NK-92 treated with Interleukin-12 subunit alpha and Interleukin-12 subunit beta, amount 100 ng/mL, for 24 hours (cell line): Measurements from ENCODE around the gene PPP1CA.
"Not testable (repeated sequence)": the region's sequence is repeated elsewhere in the genome, so short reads cannot be mapped to it uniquely, and the experiment has no call there.

Source experiments
- DNase-seq: peaks from one replicate; lab custom pipeline; 2025; lab: John Stamatoyannopoulos, UW

Gene PPP1CA

DNA sequence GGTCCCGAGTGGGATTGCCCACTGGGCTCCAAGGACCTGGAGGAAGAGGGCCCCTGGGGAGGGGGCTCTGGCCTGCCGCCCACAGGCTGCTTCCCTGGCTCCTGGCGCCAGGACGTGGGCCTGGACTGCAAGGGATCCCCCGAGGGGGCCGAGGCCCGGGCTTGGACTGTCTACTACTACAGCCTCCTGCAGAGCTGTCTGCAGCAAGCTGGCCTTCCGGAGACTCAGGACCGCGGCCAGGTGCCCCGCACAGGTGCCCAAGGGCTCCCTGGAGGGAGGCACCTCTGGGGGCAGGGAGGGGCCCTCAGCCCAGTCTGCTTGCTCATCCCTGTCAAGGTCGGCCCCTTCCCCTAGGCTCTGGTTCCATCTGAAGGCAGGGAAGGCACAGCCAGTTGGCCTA, 15.8 kb upstream of the PPP1CA start:
- DNase-seq: no peak

- no peak for DNase-seq
Observed at GRCh38 chr11:67416416-67417335, 15.0 kb upstream of the PPP1CA start.

DNA sequence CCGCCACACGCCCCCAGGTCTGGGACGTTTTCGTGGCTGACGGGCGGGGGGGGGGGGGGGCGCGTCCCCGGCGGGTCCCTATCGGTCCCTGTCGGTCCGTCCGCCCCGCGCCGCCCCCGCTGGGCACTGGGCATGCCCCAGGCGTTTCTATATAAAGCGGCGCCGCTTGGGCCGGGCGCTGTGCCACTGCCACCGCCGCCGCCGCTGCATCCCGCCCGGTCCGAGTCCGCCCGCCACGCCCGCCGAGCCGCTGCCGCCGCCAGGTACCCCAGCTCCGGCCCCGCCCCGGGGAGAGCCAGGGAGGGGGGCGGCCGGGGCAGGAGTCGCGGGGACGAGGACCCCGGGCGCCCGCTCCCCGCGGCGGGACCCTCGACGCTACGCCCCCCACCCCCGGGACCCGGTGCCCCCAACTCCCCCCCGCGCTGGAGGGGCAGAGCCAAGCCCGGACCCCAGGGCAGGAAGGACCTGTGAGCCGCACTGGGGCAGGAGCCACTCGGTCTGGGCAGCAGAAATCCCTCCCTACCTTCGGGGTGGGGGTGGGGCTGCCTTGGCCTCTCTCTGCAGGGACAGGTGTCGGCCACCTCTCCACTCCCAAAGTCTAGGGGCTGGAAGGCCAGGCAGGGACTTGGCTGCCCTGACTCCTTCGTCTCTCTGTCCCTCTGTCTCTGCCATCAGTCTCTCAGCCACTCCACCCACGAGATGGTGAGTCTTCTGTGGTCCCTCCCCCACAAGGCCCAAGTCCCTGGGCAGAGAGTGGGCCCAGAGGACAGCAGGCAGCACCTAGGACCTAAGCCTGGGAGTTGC, 14.0 kb upstream of the PPP1CA start, which contains the start of gene CARNS1:
TSS of gene CARNS1 (plus strand) at position 178 of the 804 bp plus-strand sequence. CDS start at position 700, 522 bp downstream.
- no peak for DNase-seq

DNA sequence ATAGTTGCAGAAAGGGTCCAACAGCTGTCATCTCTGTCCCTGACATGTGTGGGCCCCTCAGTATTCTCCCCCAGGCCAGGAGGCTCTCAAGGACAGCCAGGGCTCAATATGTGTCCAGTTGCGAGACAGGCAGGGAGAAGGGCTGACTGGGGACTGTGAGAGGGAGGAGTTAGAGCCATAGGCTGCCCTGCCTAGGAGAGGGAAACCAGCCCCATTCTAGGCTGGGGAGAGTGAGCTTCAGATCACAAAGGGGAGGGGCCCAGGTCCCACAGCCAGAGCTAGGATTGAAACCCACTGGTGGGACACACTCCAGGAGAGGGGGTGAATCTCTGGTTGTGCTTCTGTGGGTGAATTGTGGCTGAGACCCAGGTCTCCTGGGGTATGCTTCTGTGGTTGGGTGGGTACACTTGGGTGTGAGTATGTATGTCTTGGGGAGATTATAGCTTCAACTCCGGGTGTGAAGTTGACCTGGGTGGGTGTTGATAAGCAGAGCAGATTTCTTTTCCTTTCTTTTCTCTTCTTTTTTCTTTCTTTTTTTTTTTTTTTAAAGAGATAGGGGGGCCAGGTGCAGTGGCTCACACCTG, 11.7 kb upstream of the PPP1CA start:
- DNase-seq: no peak

GRCh38 chr11:67412495-67413179, 11.0 kb upstream of the PPP1CA start:
- DNase-seq: no peak

DNA sequence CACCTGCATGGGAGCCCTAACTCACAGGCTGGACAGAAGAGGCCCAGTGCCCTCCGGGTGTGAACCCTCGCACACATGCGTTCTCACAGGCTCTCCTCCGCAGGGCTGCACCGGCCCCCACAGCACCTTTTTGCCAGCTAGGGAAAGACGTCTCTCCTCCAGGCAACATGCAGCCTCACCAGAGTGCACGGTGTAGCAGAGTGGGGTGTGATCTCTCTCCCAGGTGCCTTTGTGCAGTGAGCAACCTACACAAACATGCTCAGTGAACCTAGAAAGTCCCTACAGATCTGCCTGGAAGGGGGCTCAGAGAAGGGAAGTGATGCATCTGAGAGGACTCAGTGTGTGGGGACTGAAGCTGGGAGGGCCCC, 10.1 kb upstream of the PPP1CA start:
- DNase-seq: no peak

- no peak for DNase-seq
Observed at GRCh38 chr11:67410984-67411784, 9.5 kb upstream of the PPP1CA start.

DNA sequence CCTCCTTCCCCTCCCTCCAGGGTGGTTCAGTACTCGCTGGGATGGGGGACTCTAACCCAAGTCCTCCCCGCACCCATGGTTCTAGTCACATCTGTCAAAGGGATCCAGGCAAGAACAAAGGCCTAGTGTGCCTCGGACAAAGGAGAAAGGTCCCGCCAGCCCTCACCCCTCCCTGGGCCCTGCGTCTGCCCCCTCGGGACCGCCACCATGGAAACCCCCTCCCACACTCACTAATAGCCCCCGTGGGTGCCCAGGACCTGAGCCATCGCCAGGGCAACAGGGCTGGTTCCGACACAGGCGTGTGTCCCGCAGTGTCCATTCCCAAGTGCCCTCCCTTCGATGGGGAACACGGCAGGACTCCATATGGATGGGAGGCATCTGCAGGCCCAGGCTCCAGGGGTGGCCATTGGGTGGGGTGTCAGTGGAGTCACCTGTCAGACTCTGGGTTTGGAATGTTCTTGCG, 8.7 kb upstream of the PPP1CA start:
- DNase-seq: no peak

- DNase-seq: peak; percentile 38
Observed at GRCh38 chr11:67409781-67410368, 8.2 kb upstream of the PPP1CA start.

DNA sequence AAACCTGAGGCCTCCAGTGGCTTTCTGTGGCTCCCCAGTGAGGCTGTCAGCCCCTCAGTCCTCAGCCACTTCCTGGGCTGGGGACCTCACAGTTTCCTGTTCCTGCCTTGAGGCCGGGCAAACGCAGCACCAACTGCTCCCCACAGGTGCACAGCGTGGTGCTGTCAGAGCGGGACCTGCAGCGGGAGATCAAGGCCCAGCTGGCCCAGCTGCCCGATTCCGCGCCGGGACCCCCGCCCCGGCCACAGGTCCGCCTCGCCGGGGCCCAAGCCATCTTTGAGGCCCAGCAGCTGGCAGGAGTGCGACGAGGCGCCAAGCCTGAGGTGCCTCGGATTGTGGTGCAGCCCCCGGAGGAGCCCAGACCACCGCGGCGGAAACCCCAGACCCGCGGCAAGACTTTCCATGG, 7.6 kb upstream of the PPP1CA start:
- DNase-seq: peak; percentile 76

DNA sequence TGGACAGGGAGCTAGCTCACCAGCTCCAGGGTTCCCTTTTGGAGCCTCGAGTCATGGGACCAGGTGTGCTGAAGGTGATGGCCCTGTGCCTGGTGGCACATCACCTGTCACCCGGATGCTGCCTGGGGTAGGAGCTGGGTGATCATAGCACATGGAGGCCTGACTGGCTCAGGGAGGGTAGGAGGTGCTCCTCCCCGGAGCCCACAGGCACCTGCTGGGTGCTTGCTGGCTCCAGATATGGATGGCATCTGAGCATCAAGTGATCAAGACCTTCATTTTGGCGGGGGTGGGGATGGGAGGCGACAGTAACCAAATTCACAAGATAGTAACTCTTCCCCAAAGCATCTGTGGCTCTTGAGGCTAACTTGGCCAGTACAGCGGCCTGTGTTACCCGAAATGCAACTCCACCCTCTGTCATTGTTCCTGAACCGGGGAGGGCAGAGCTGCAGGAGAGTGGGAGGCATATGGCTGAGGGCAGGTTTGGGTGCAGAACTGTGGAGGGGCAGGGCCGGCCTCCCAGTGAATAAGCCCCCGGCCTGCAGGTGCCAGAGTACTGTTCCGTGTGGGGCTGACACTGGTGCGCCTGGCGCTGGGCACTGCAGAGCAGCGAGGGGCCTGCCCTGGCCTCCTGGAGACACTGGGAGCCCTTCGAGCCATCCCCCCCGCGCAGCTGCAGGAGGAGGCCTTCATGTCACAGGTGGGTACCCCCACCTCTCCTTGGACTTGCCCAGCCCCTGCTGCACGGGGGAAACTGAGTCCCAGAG, 7.0 kb upstream of the PPP1CA start:
- DNase-seq: no peak

DNA sequence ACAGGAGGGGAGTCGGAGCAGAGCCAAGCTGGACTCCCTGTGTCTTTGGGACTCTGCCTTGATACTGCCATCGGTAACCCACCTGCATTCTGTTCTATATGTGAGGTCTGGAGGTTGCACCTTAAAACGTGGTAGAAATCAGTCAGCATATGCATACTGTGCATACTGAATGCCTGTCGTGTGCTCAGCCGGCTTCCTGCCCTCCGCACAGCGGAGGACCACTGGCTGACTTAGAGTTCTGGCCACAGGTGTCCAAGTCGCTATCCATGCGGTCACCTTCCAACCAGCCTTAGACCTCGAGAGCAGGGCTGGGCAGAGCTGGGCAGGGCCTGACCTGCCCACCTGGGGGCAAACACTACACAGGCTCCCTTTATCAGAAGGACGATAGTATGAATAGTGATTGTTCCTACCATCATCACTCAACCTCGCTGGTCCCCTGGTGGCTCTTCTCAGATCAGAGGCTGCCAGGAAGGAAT, 6.1 kb upstream of the PPP1CA start:
- no peak for DNase-seq

- DNase-seq: no peak
Observed at GRCh38 chr11:67406969-67407687, 5.5 kb upstream of the PPP1CA start.

GRCh38 chr11:67406420-67406968, 4.8 kb upstream of the PPP1CA start:
- no peak for DNase-seq

GRCh38 chr11:67405688-67406339, 4.2 kb upstream of the PPP1CA start:
- no peak for DNase-seq

- DNase-seq: no peak
Observed at GRCh38 chr11:67405196-67405567, 3.5 kb upstream of the PPP1CA start.

- DNase-seq: no peak
Observed at GRCh38 chr11:67404515-67405195, 3.0 kb upstream of the PPP1CA start.

- DNase-seq: not testable (repeated sequence)
Observed at GRCh38 chr11:67403085-67403484, 1.4 kb upstream of the PPP1CA start.
